Brain microvascular endothelial cell (primary cell): Measurements from ENCODE around the gene TMEM132D.

Source experiments
- DNase-seq: peaks from one replicate; pipeline ENCODE4 v3.0.0-alpha.2; 2020
- H3K27ac ChIP-seq: fragments of 250-450 bp; sonication (Bioruptor Pico); 2 replicates; pipeline ENCODE4 v1.5.1; 2020; ENCODE audit warnings: mild to moderate bottlenecking, moderate library complexity
- H3K27me3 ChIP-seq: fragments of 250-450 bp; sonication (Bioruptor Pico); replicated peaks from 2 replicates; pipeline ENCODE4 v1.5.1; 2020; ENCODE audit warnings: mild to moderate bottlenecking
- H3K36me3 ChIP-seq: fragments of 250-450 bp; sonication (Bioruptor Pico); replicated peaks from 2 replicates; pipeline ENCODE4 v1.5.1; 2020; ENCODE audit warnings: mild to moderate bottlenecking
- H3K4me3 ChIP-seq: 2 replicates; pipeline ENCODE4 v1.5.1; 2011; ENCODE audit warnings: low read depth, mild to moderate bottlenecking, control low read depth, low read length, moderate library complexity
- in situ Hi-C: cut with HindIII; loops from 2 replicates; pipeline ENCODE4 v1.10.0; 2017; ENCODE audit warnings: low sequenced_read_pairs, low pct_ligation_motif_present
- TF ChIP-seq, protein P1 (sequence below): IDR thresholded peaks from 2 replicates; pipeline ENCODE4 v1.5.1; 2011; ENCODE audit warnings: low read depth, mild to moderate bottlenecking, moderate library complexity, low read length, control low read depth, inconsistent platforms; ENCODE audit errors: missing control alignments

Gene TMEM132D

DNA sequence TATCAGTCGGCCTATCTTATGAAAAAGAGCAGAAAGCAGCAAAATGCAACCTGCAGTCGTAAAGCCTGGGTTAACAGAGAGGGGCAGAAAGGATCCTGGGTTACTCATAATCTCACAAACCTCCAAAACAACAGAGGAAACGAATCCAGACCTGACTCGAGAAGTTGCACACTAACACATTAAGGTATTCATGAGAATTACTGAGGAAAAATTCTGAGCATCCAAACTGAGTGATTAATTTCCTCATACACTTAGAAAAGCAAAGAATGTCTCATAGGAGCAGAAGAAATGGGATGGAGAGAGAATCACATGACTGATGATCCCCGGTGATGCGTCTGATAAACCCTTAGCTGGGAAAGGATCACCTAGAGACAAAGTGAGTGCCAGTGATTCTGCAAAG, 272.5 kb downstream of the TMEM132D start:
- in situ Hi-C loops = no loop called here

DNA sequence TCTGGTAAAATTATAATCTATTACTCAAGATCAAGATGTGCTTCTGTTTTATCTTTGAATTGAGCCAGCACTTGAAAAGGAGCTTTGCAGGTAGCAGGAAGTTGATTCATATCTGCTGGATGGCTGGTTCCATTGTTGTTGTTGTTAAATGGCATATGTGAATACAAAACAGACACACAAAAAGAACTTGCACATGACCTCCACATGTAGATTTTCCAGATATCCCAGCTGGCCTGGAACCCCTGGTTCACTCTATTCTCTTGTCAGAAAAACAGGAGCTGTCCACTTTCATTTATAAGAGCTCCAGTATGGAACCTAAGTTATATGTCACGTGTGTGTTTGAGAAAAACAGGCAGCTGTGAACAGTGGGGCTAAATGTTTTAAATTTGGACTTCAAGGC, 273.9 kb downstream of the TMEM132D start:
- Histone ChIP-seq H3K27ac (no peak overlapping the region), H3K4me3 (no peak overlapping the region), H3K27me3 (no peaks in the 10 kb centered on the region), H3K36me3 (no peaks in the 10 kb centered on the region)
- DNase-seq = no peak
- TF ChIP-seq, protein P1, sequence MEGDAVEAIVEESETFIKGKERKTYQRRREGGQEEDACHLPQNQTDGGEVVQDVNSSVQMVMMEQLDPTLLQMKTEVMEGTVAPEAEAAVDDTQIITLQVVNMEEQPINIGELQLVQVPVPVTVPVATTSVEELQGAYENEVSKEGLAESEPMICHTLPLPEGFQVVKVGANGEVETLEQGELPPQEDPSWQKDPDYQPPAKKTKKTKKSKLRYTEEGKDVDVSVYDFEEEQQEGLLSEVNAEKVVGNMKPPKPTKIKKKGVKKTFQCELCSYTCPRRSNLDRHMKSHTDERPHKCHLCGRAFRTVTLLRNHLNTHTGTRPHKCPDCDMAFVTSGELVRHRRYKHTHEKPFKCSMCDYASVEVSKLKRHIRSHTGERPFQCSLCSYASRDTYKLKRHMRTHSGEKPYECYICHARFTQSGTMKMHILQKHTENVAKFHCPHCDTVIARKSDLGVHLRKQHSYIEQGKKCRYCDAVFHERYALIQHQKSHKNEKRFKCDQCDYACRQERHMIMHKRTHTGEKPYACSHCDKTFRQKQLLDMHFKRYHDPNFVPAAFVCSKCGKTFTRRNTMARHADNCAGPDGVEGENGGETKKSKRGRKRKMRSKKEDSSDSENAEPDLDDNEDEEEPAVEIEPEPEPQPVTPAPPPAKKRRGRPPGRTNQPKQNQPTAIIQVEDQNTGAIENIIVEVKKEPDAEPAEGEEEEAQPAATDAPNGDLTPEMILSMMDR = no peak
- in situ Hi-C loops = no loop called here

More for the DNA sequence above, 272.5 kb downstream of the TMEM132D start:
- H3K27me3 ChIP-seq = no peaks in the 10 kb centered on the region
- H3K27ac ChIP-seq = no peak overlapping the region
- TF ChIP-seq, protein P1 = no peak
- no peak for DNase-seq
- no peaks in the 10 kb centered on the region for H3K36me3 ChIP-seq
- H3K4me3 ChIP-seq = no peak overlapping the region

DNA sequence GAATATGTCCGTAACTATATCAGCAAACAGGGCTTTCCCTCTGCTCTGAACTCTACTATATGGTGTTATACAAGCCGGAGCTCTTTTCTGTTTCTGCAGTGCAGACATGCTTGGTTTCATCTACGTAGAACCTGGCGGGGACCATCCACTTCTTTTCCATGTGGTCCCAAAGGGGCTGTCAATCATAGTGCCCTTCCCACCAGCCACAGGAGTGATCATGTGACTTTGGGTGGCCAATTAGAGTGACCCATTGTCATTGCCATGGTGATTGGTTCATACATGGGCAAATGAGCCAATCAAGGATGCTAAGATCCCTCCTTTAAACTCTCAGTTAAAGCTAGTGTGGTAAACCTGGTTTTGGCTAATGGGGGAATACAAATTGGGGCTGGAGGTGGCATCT, 281.3 kb downstream of the TMEM132D start:
- in situ Hi-C loops = no loop called here
- DNase-seq = no peak
- TF ChIP-seq, protein P1 = no peak
- Histone ChIP-seq H3K36me3 (no peaks in the 10 kb centered on the region), H3K4me3 (no peak overlapping the region), H3K27me3 (no peaks in the 10 kb centered on the region), H3K27ac (no peak overlapping the region)

DNA sequence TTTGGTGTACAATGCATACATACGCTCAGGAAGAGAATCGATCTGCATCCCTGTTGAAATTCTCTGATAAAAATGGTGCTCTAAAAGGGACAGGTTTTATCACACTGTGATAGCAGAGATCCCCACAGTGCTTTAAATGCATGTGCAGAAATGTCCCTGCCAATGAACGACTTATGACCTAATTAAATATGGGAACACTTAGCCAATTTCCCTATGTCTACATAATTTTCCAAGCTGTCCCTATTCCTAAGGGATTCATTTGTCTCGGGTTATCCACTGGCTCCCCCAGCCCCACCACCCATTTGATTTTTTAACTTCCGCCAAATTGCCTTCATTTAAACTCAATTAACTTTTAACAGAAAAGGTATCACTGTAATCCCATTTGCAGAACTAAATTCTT, 284.6 kb downstream of the TMEM132D start:
- no peak overlapping the region for H3K4me3 ChIP-seq
- H3K27me3 ChIP-seq = no peaks in the 10 kb centered on the region
- no peaks in the 10 kb centered on the region for H3K36me3 ChIP-seq
- in situ Hi-C loops = no loop called here
- no peak for DNase-seq
- H3K27ac ChIP-seq = no peak overlapping the region
- TF ChIP-seq, protein P1 = no peak

DNA sequence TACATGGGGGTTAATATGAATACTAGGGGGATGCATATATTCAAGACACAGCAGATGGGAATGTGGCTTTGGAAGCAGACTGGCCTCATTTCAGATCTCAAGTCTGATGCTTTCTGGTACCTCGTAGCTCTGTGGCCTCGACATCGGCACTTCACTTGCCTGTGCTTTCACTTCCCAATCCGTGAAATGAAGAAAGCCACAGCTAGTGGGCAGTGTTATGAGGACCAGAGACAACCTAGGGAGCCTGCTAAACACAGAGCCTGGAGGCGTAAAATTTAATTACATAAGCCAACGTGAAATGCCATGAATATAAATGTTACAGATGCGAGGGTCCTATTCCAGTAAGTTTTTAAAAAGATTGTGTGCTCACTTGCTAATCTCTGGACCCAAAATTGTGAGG, 286.0 kb downstream of the TMEM132D start:
- in situ Hi-C loops = no loop called here
- Histone ChIP-seq H3K36me3 (no peaks in the 10 kb centered on the region), H3K27ac (no peak overlapping the region), H3K27me3 (no peaks in the 10 kb centered on the region), H3K4me3 (no peak overlapping the region)
- TF ChIP-seq, protein P1 = no peak
- DNase-seq = no peak

DNA sequence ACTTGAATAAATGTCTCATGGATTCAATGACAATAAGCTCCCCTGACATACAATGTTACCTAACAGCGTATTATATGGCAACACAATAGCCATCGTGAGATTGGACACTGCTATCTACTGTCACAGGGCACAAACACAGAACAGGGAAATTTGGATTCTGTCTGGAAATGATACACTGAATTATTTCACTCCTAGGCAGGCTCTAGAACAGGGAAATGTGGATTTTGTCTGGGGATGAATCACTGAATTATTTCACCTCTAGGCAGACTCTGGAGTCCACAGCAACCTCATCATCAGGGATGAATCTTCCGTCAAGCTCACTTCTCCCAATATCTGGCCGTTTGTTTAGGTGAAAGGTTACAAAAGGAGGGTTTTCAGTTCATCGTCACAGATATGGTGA, 288.8 kb downstream of the TMEM132D start:
- peak; percentile 67 for DNase-seq

More for the DNA sequence above, 288.8 kb downstream of the TMEM132D start:
- H3K27me3 ChIP-seq = no peaks in the 10 kb centered on the region
- in situ Hi-C loops = no loop called here
- peak overlapping the region; percentile 3 for H3K4me3 ChIP-seq
- no peaks in the 10 kb centered on the region for H3K36me3 ChIP-seq
- H3K27ac ChIP-seq = peak overlapping the region; percentile 93
- TF ChIP-seq, protein P1 = peak; percentile 2
